ENCODE data around the gene DHPS. TPM values are rescaled to one million over a fixed set of nuclear protein-coding genes. Genes with fewer than 3 reads are reported as not detected.

DHPS gene
- total and polyA plus RNA-seq, 2 of the 4 experiments (the other 2 are of a cell fraction), result 82.8 to 85.0 TPM

DNA sequence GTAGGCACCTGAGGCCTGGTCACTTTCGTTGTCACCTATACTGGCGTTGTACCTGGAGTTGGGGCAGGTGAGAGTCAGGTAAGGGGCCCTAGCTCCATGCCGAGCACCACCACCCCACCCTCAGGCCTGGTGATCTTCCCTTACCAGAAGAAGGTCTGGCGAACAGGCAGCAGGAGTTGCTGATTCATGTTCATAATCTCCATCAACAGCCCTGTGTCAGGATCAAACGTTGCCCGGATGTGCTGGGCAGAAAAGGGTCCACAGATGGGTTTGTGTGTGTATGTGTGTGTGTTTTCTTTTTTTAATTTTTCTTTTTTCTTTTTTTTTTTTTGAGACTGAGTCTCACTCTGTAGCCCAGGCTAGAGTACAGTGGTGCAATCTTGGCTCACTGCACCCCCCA lies 29.5 kb downstream of the DHPS start:
- CTCF ChIA-PET, result interaction anchor here (0.6 kb wide), 1 partner anchor 757 kb away, joined by 9 read pairs; no protein-coding TSS in a partner anchor
- POLR2A ChIA-PET (ENCODE audit: unreplicated experiment), result no interaction called here

More for the DNA sequence above, 29.5 kb downstream of the DHPS start:
- Histone ChIP-seq H3K9ac (ENCODE audit: low read depth, low read length) (no peak overlapping the region), H4K8ac (ENCODE audit: low read depth in 2 of 2, low read length in 2 of 2) (no peak overlapping the region), H3K79me1 (ENCODE audit: low read depth in 1 of 2, low read length in 2 of 2) (no peaks in the 10 kb centered on the region), H3K36me3 (ENCODE audit: control insufficient read depth, insufficient read depth, low read length) (peaks cover 26% of the 10 kb centered on the region), H2AK5ac (ENCODE audit: low read depth, low read length) (no peak overlapping the region), H2BK20ac (ENCODE audit: low read depth, low read length) (no peak overlapping the region), H2BK120ac (ENCODE audit: low read depth, low read length) (no peak overlapping the region), H3K23ac (ENCODE audit: low read depth, low read length) (no peak overlapping the region), H3K14ac (replicated peaks; ENCODE audit: low read depth, low read length) (no peak overlapping the region), H3K4ac (ENCODE audit: low read depth, low read length) (no peak overlapping the region), H2BK15ac (ENCODE audit: low read depth, low read length) (no peak overlapping the region), H3K27ac (ENCODE audit: insufficient read depth, low read length) (no peak overlapping the region), H4K20me1 (ENCODE audit: insufficient read depth, low read length) (no peaks in the 10 kb centered on the region), H4K91ac (ENCODE audit: insufficient read depth, low read depth, low read length) (no peak overlapping the region), H3K4me3 (ENCODE audit: insufficient read depth, low read depth, low read length) (no peak overlapping the region), H3K4me2 (ENCODE audit: low read depth, low read length) (no peak overlapping the region), H2AK9ac (replicated peaks; ENCODE audit: low read depth, low read length, poor library complexity) (no peak overlapping the region), H3K4me1 (ENCODE audit: control insufficient read depth, insufficient read depth, low read length) (0 out of 2 replicates have a peak, but pooled peaks cover 2% of the 10 kb centered on the region), H4K5ac (ENCODE audit: low read depth, low read length) (no peak overlapping the region), H3K9me1 (ENCODE audit: insufficient read depth, low read length) (0 out of 2 replicates have a peak, but pooled peaks cover 3% of the 10 kb centered on the region), H2BK5ac (ENCODE audit: low read depth, low read length, poor library complexity, severe bottlenecking) (no peak overlapping the region), H3K56ac (ENCODE audit: extremely low read depth, insufficient read depth, low read length) (no peak overlapping the region), H2AFZ (replicated peaks; ENCODE audit: low read length, poor library complexity) (no peak overlapping the region), H3K27me3 (ENCODE audit: control insufficient read depth, insufficient read depth, low read length) (no peaks in the 10 kb centered on the region), H3K18ac (ENCODE audit: low read depth, low read length) (no peak overlapping the region), H3K9me3 (ENCODE audit: control insufficient read depth, insufficient read depth, low read length) (no peaks in the 10 kb centered on the region)
- TF ChIP-seq RAD21 (IDR thresholded peaks at IDR 0.05; ENCODE audit: low read length) (no peak), RCOR1 (IDR thresholded peaks at IDR 0.05; ENCODE audit: insufficient replicate concordance, low read length) (no peak), CHD1 (IDR thresholded peaks at IDR 0.05; ENCODE audit: low read depth, low read length) (no peak), SMC3 (IDR thresholded peaks at IDR 0.05; ENCODE audit: low read depth, low read length) (no peak), BHLHE40 (IDR thresholded peaks at IDR 0.05; ENCODE audit: low read depth, low read length) (no peak), FOS (IDR thresholded peaks at IDR 0.05; ENCODE audit: low read depth, low read length) (no peak), POLR2A (IDR thresholded peaks at IDR 0.05; ENCODE audit: low read depth, low read length) (no peak), CEBPB (IDR thresholded peaks at IDR 0.05; ENCODE audit: low read depth, low read length) (no peak), MAZ (IDR thresholded peaks at IDR 0.05; ENCODE audit: borderline replicate concordance, low read depth, low read length) (no peak)
- TF ChIP-seq, protein P1, sequence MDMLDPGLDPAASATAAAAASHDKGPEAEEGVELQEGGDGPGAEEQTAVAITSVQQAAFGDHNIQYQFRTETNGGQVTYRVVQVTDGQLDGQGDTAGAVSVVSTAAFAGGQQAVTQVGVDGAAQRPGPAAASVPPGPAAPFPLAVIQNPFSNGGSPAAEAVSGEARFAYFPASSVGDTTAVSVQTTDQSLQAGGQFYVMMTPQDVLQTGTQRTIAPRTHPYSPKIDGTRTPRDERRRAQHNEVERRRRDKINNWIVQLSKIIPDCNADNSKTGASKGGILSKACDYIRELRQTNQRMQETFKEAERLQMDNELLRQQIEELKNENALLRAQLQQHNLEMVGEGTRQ (IDR thresholded peaks at IDR 0.05; ENCODE audit: low read depth, low read length), result no peak
- intact Hi-C loops (cut with micrococcal nuclease), result no loop called here
- BruUV-seq (replicated peaks), result no TSS peak
- in situ Hi-C loops (cut with MboI; ENCODE audit: low sequenced_read_pairs), result no loop called here
- dilution Hi-C loops (cut with HindIII; ENCODE audit: low sequenced_read_pairs, unreplicated experiment), result no loop called here
- WGBS, 2 experiments (ENCODE audit: extremely low coverage in 2 of 2, insufficient read length in 1 of 2), result no CpG with 5 or more reads among the region's 6 CpGs
- ATAC-seq (ENCODE audit: low read depth) (no peak), DNase-seq (no peak)
